HG02588 (cell line): ENCODE measurements around the gene ENO3.
"Not testable (repeated sequence)": the region's sequence is repeated elsewhere in the genome, so short reads cannot be mapped to it uniquely, and the experiment has no call there.

Source experiments
- ATAC-seq: cut with Tn5 transposase; IDR thresholded peaks from one replicate; pipeline ENCODE4 v1.9.1; 2021; ENCODE audit warnings: mild to moderate bottlenecking, moderate library complexity; ENCODE audit not compliant: unreplicated experiment

Gene ENO3

GRCh38 chr17:4950746-4951204 is at the start of gene ENO3:
Gene ENO3, plus strand, starts transcription at chr17:4951119. Its CDS starts 711 bp downstream, at chr17:4951830.
- ATAC-seq, result no peak

- ATAC-seq, result no peak
Observed at GRCh38 chr17:4901648-4902344, 49.1 kb upstream of the ENO3 start.

GRCh38 chr17:4902540-4902939 is 48.4 kb upstream of the ENO3 start:
- no peak for ATAC-seq

GRCh38 chr17:4903051-4903818 is 47.7 kb upstream of the ENO3 start, which contains the start of gene CHRNE:
Gene CHRNE, minus strand, starts transcription at chr17:4903098. Its CDS starts 35 bp downstream, at chr17:4903063.
- ATAC-seq, result no peak

GRCh38 chr17:4906642-4907041 is 44.3 kb upstream of the ENO3 start:
- ATAC-seq, result not testable (repeated sequence)

- no peak for ATAC-seq
Observed at GRCh38 chr17:4908301-4908700, 42.6 kb upstream of the ENO3 start.

GRCh38 chr17:4908711-4909496 is 42.0 kb upstream of the ENO3 start:
- no peak for ATAC-seq

- no peak for ATAC-seq
Observed at GRCh38 chr17:4913994-4914393, 36.9 kb upstream of the ENO3 start.

- not testable (repeated sequence) for ATAC-seq
Observed at GRCh38 chr17:4914551-4914950, 36.4 kb upstream of the ENO3 start.

GRCh38 chr17:4919511-4920047 is 31.3 kb upstream of the ENO3 start:
- ATAC-seq, result no peak

GRCh38 chr17:4920351-4921048 is 30.4 kb upstream of the ENO3 start:
- ATAC-seq, result no peak

- no peak for ATAC-seq
Observed at GRCh38 chr17:4921320-4921719, 29.6 kb upstream of the ENO3 start.

GRCh38 chr17:4926577-4927335 is 24.2 kb upstream of the ENO3 start:
- ATAC-seq, result not testable (repeated sequence)

- ATAC-seq, result no peak
Observed at GRCh38 chr17:4928881-4929280, 22.0 kb upstream of the ENO3 start.

GRCh38 chr17:4931963-4932362 is 19.0 kb upstream of the ENO3 start, which contains the start of gene GP1BA:
Gene GP1BA, plus strand, starts transcription at chr17:4932277. Its CDS starts 328 bp downstream, at chr17:4932605.
- ATAC-seq, result no peak

GRCh38 chr17:4932756-4933155 is 18.2 kb upstream of the ENO3 start:
- no peak for ATAC-seq

GRCh38 chr17:4933646-4934045 is 17.3 kb upstream of the ENO3 start:
- ATAC-seq, result no peak

GRCh38 chr17:4934173-4934979 is 16.5 kb upstream of the ENO3 start:
- ATAC-seq, result no peak

GRCh38 chr17:4935650-4936049 is 15.3 kb upstream of the ENO3 start:
- no peak for ATAC-seq
